OCI-LY3 (cell line): ENCODE data around the gene PDCD2L.

Experiments used
- EZH2phosphoT487 ChIP-seq: fragments of 200-600 bp; shearing (Covaris generic); IDR thresholded peaks from 2 replicates; pipeline ENCODE4 v1.6.1; 2018; ENCODE audit warnings: antibody characterized with exemption, mixed run types, low read depth
- TF ChIP-seq, protein P1 (sequence below): fragments of 200-600, 300-600 bp; sonication (generic); IDR thresholded peaks from 2 replicates; pipeline ENCODE4 v1.5.1; 2014; ENCODE audit warnings: antibody characterized with exemption, low read length, low read depth

DNA sequence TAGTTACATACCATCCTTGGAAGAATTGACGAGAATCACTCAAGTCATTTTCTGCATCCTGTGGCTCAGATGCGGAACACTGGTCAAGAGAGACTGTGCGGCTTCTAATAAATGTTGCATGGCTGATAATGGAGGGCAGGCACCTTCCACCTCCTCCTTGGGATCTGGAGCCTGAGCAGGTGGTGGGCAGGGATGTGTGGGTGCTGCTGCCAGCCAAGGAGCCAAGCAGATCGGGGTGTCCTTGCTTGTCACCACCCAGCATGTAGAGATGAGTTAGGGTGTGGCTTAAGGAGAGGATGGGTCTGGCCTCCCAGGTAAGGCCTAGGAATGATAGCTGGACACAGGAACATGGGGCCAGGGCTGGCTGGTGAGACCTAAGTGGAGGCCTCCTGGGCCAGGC is 21.7 kb upstream of the PDCD2L start:
- TF ChIP-seq, protein P1, sequence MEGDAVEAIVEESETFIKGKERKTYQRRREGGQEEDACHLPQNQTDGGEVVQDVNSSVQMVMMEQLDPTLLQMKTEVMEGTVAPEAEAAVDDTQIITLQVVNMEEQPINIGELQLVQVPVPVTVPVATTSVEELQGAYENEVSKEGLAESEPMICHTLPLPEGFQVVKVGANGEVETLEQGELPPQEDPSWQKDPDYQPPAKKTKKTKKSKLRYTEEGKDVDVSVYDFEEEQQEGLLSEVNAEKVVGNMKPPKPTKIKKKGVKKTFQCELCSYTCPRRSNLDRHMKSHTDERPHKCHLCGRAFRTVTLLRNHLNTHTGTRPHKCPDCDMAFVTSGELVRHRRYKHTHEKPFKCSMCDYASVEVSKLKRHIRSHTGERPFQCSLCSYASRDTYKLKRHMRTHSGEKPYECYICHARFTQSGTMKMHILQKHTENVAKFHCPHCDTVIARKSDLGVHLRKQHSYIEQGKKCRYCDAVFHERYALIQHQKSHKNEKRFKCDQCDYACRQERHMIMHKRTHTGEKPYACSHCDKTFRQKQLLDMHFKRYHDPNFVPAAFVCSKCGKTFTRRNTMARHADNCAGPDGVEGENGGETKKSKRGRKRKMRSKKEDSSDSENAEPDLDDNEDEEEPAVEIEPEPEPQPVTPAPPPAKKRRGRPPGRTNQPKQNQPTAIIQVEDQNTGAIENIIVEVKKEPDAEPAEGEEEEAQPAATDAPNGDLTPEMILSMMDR, result no peak
- TF ChIP-seq EZH2phosphoT487, result no peak
